ENCODE measurements around the gene WDR37. TPM values are rescaled to one million over a fixed set of nuclear protein-coding genes. Genes with fewer than 3 reads are reported as not detected.

WDR37 gene
- total RNA-seq (2022; extraction: Qiagen RNA extraction; ENCODE audit: low read depth) = 7.4 to 8.5 TPM (median 7.8 TPM) in 5 replicates

GRCh38 chr10:1056326-1057105, at the start of gene WDR37:
TSS of gene WDR37 (plus strand) at chr10:1056385. CDS start at chr10:1072156, 15,771 bp downstream.

GRCh38 chr10:1025683-1026082, 30.5 kb upstream of the WDR37 start, which contains the start of gene IDI2:
TSS of gene IDI2 (minus strand) at chr10:1025859. CDS start at chr10:1024723, 1,136 bp downstream.

GRCh38 chr10:1048732-1049424, 7.3 kb upstream of the WDR37 start, which contains the start of gene IDI1:
TSS of gene IDI1 (minus strand) at chr10:1049119. CDS start at chr10:1049003, 116 bp downstream.

Other genes with a start within 250 kb of the WDR37 start
- gene LARP4B, start 124.7 kb upstream of the WDR37 start, total RNA-seq (2022; extraction: Qiagen RNA extraction; ENCODE audit: low read depth) = 30.7 to 37.6 TPM (median 37.2 TPM) in 5 replicates
- 100 to 115 TPM (median 107 TPM) in 5 replicates for gene GTPBP4, start 68.0 kb upstream of the WDR37 start, total RNA-seq (2022; extraction: Qiagen RNA extraction; ENCODE audit: low read depth)
- not detected in 5 replicates for gene IDI2, start 30.5 kb upstream of the WDR37 start, total RNA-seq (2022; extraction: Qiagen RNA extraction; ENCODE audit: low read depth)
- gene IDI1, start 7.3 kb upstream of the WDR37 start, total RNA-seq (2022; extraction: Qiagen RNA extraction; ENCODE audit: low read depth) = 25.6 to 33.0 TPM (median 29.8 TPM) in 5 replicates

All from A549 treated with GW870086 at 1 μM for 4 hours (cell line).